CD4-positive, alpha-beta memory T cell (primary cell): Measurements from ENCODE around the gene CYP2F1. TPM values are rescaled to one million over a fixed set of nuclear protein-coding genes. Genes with fewer than 3 reads are reported as not detected.

ENCODE experiments used
- CTCF ChIA-PET: fragments of 350-600 bp; sonication (Branson Sonifier 250); formaldehyde crosslinking; loops from one replicate; lab custom pipeline; 2021; ENCODE audit warnings: inconsistent platforms; ENCODE audit not compliant: partially characterized antibody; lab: Charles Lee
- POLR2A ChIA-PET: fragments of 350-600 bp; sonication (Branson Sonifier 250); formaldehyde crosslinking; loops from one replicate; lab custom pipeline; 2021; ENCODE audit not compliant: partially characterized antibody; lab: Charles Lee
- DNase-seq, 5 donors: peaks; one replicate each; pipeline versions ENCODE4 v3.0.0 to v3.0.0-alpha.2; 2020 to 2022; ENCODE audit warnings: mixed read lengths in 1 of 5
- H3K27ac ChIP-seq: one replicate; pipeline ENCODE4 v1.7.0; 2013; ENCODE audit warnings: low read depth, low read length
- H3K27me3 ChIP-seq: 2 replicates; pipeline ENCODE4 v1.7.0; 2013; ENCODE audit warnings: mild to moderate bottlenecking, low read length, moderate library complexity; ENCODE audit not compliant: insufficient read depth
- H3K36me3 ChIP-seq: 2 replicates; pipeline ENCODE4 v1.7.0; 2013; ENCODE audit warnings: mild to moderate bottlenecking, low read length, moderate library complexity; ENCODE audit not compliant: insufficient read depth
- H3K4me1 ChIP-seq: 2 replicates; pipeline ENCODE4 v1.7.0; 2013; ENCODE audit warnings: mild to moderate bottlenecking, low read length, moderate library complexity; ENCODE audit not compliant: insufficient read depth
- H3K4me3 ChIP-seq, 2 donors: one replicate each; pipeline ENCODE4 v1.7.0; 2013; ENCODE audit warnings: low read length in 2 of 2, mild to moderate bottlenecking in 1 of 2
- H3K9me3 ChIP-seq, 2 donors: one replicate each; pipeline ENCODE4 v1.7.0; 2013; ENCODE audit warnings: low read length in 2 of 2, control low read depth in 1 of 2; ENCODE audit not compliant: control insufficient read depth in 1 of 2
- H3K27ac Mint-ChIP-seq, 7 donors: one replicate each; pipeline ENCODE4 v1.8.0; 2020 to 2021; ENCODE audit warnings: mixed read lengths in 7 of 7, mild to moderate bottlenecking in 6 of 7, inconsistent platforms in 3 of 7, moderate library complexity in 3 of 7
- H3K27me3 Mint-ChIP-seq, 2 donors: one replicate each; pipeline ENCODE4 v1.8.0; 2020 to 2021; ENCODE audit warnings: mixed read lengths in 2 of 2
- H3K36me3 Mint-ChIP-seq, 2 donors: one replicate each; pipeline ENCODE4 v1.8.0; 2020 to 2021; ENCODE audit warnings: mixed read lengths in 2 of 2, inconsistent platforms in 1 of 2, mild to moderate bottlenecking in 1 of 2
- H3K4me1 Mint-ChIP-seq, 4 donors: one replicate each; pipeline ENCODE4 v1.8.0; 2020 to 2021; ENCODE audit warnings: mixed read lengths in 4 of 4, mild to moderate bottlenecking in 1 of 4
- H3K4me3 Mint-ChIP-seq, 8 donors: one replicate each; pipeline ENCODE4 v1.8.0; 2020 to 2021; ENCODE audit warnings: mixed read lengths in 8 of 8, mild to moderate bottlenecking in 7 of 8, moderate library complexity in 6 of 8, inconsistent platforms in 3 of 8
- H3K9me3 Mint-ChIP-seq, 8 donors: one replicate each; pipeline ENCODE4 v1.8.0; 2020 to 2021; ENCODE audit warnings: mixed read lengths in 8 of 8, mild to moderate bottlenecking in 5 of 8, inconsistent platforms in 3 of 8, moderate library complexity in 1 of 8
- intact Hi-C: fragments of 100-400 bp; cut with micrococcal nuclease; formaldehyde crosslinking; loops from one replicate; pipeline ENCODE4 v1.15.1; 2023
- polyA plus RNA-seq, 2 donors: library from polyadenylated mRNA; unstranded; fragments of 300-500 nt; fragmentation: Illumina TruSeq; gene quantifications; one replicate each; pipeline ENCODE4 v1.2.3, GENCODE V29; 2021
- total RNA-seq, 2 experiments: library from RNA; stranded (reverse); gene quantifications; one replicate each; pipeline ENCODE4 v1.2.3, GENCODE V29; 2021

CYP2F1 gene
- total and polyA plus RNA-seq, 4 experiments from 2014 or later = not detected

DNA sequence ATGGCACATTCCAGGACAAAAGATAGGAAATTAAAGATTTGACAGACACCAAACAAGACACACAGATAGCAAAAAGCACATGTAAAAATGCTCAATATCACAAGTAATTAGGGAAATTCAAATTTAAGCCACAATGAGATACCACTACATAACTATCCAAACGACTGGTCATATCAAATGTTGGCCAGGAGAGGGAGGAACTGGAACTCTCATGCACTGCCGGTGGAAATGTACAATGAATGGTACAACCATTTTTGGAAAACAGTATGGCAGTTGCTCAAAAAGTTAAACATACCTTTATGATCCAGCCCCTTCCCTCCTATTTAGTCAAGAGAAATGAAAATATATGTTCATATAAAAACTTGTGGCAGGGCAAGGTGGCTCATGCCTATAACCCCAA is 42.0 kb downstream of the CYP2F1 start:
- Histone ChIP-seq H3K27me3 (no peaks in the 10 kb centered on the region), H3K9me3 (peaks cover 0 to 4% of the 10 kb centered on the region in 2 donors), H3K4me3 (no peak overlapping the region), H3K36me3 (no peaks in the 10 kb centered on the region), H3K27ac (no peak overlapping the region), H3K4me1 (no peaks in the 10 kb centered on the region)
- ChIA-PET CTCF (no interaction called here), POLR2A (no interaction called here)
- Mint-ChIP-seq H3K36me3 (no peaks in the 10 kb centered on the region), H3K4me1 (no peaks in the 10 kb centered on the region), H3K27me3 (peaks cover 0 to 2% of the 10 kb centered on the region in 2 donors), H3K4me3 (no peak overlapping the region), H3K27ac (no peak overlapping the region), H3K9me3 (peaks cover 0 to 2% (median 0%) of the 10 kb centered on the region in 8 donors)
- intact Hi-C loops = no loop called here
- no peak for DNase-seq

DNA sequence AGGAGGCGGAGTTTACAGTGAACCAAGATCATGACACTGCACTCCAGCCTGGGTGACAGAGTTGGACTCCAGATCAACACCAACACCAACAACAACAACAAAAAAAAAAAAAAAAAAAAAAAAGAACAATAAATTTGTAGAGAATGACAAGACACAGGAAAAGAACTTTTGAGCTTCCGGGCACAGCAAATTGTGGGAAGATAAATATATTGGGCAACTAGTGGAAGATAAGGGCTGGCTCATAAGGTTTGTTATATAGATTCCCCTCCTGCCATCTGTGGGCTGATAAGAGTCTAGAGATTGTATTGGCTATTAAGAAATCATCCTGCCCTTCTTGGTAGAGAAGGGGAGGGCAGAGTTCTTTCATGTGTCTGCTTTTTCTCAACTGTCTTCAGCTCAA is 45.6 kb downstream of the CYP2F1 start:
- Mint-ChIP-seq H3K4me1 (no peaks in the 10 kb centered on the region), H3K4me3 (no peak overlapping the region), H3K27me3 (no peaks in the 10 kb centered on the region), H3K9me3 (peaks cover 0 to 2% (median 0%) of the 10 kb centered on the region in 8 donors), H3K36me3 (no peaks in the 10 kb centered on the region), H3K27ac (no peak overlapping the region)
- intact Hi-C loops = no loop called here
- no peak for DNase-seq
- H3K27ac ChIP-seq = no peak overlapping the region
- H3K9me3 ChIP-seq = peaks cover 0 to 4% of the 10 kb centered on the region in 2 donors
- H3K4me1 ChIP-seq = no peaks in the 10 kb centered on the region
- ChIA-PET CTCF (interaction anchor here (1.0 kb wide), 1 partner anchor 16 kb away, joined by 4 read pairs; no protein-coding TSS in a partner anchor), POLR2A (no interaction called here)
- H3K27me3 ChIP-seq = no peaks in the 10 kb centered on the region
- no peak overlapping the region for H3K4me3 ChIP-seq
- no peaks in the 10 kb centered on the region for H3K36me3 ChIP-seq

DNA sequence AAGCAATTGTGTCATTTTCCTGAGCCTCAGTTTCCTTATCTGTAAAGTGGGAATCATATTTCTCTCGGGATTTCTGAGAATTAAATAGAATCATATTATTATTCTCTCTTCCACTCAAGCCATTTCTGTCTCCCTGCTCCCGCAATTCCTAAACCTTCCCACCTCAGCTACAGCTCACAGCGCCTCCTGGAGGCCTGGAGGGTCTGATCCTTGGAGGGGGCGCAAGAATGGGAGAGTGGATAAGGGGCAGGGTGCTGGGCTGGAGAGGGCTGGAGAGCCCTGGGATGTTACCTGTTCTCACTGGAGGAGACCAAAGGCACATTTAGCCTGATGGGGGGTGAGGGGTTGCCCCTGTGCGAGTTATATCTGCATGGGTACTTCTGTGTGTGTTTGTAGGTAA is 47.7 kb downstream of the CYP2F1 start:
- ChIA-PET CTCF (interaction anchor here (1.1 kb wide), 1 partner anchor 17 kb away, joined by 3 read pairs; no protein-coding TSS in a partner anchor), POLR2A (no interaction called here)
- no peak overlapping the region for H3K27ac ChIP-seq
- no peaks in the 10 kb centered on the region for H3K4me1 ChIP-seq
- H3K27me3 ChIP-seq = no peaks in the 10 kb centered on the region
- no peak overlapping the region for H3K4me3 ChIP-seq
- no peak for DNase-seq
- Mint-ChIP-seq H3K4me3 (no peak overlapping the region), H3K27ac (no peak overlapping the region), H3K36me3 (no peaks in the 10 kb centered on the region), H3K4me1 (no peaks in the 10 kb centered on the region), H3K27me3 (no peaks in the 10 kb centered on the region), H3K9me3 (no peaks in the 10 kb centered on the region)
- no peaks in the 10 kb centered on the region for H3K36me3 ChIP-seq
- intact Hi-C loops = no loop called here
- H3K9me3 ChIP-seq = no peaks in the 10 kb centered on the region

DNA sequence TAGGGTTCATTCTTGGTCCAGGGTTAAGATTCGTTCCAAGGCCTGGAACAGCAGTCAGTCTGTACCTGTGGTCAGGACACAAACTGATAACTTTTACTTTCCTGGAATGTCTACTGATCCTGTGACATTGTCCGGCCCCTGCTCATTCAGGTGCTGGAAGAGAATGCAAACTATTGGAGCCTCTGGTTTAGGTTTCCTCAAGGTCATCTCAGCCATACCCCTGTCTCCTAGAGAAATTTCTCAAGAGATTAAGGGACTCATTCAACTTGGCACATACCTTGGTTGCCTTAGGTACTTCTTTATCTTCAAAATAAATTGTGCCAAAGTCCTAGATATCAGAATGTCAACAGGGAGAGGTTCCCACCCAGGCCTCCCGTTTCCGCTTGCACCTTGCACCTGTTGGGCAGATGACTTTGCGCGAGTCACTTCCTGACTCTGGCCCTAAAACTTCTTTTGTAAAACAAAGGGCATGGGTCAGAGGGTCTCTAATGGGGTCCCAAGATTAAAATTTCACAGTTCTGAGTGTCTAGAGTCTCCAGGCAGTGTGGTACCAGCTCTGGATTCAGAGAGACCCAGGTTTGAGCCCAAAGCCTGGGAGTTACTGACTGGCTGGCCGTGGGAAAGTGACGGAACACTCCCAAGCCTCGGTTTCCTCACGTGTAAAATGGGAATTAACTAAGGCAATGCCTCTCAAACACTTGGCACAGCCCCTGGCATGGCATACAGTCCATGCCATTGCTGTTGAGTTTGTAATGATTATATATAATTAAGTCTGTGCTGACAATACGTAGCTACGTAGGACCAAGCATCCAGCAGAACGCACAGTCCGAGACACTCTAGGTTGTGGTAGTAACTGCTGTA is 52.9 kb downstream of the CYP2F1 start:
- Histone ChIP-seq H3K27ac (no peak overlapping the region), H3K4me3 (no peak overlapping the region), H3K4me1 (no peaks in the 10 kb centered on the region), H3K27me3 (no peaks in the 10 kb centered on the region), H3K36me3 (no peaks in the 10 kb centered on the region), H3K9me3 (no peaks in the 10 kb centered on the region)
- Mint-ChIP-seq H3K4me1 (peaks cover 0 to 1% (median 0%) of the 10 kb centered on the region in 4 donors), H3K27me3 (peaks cover 0 to 2% of the 10 kb centered on the region in 2 donors), H3K27ac (peak overlapping the region in 1 of 7 donors; percentile 4), H3K36me3 (no peaks in the 10 kb centered on the region), H3K9me3 (no peaks in the 10 kb centered on the region), H3K4me3 (no peak overlapping the region)
- ChIA-PET CTCF (no interaction called here), POLR2A (no interaction called here)
- intact Hi-C loops = no loop called here
- no peak for DNase-seq

DNA sequence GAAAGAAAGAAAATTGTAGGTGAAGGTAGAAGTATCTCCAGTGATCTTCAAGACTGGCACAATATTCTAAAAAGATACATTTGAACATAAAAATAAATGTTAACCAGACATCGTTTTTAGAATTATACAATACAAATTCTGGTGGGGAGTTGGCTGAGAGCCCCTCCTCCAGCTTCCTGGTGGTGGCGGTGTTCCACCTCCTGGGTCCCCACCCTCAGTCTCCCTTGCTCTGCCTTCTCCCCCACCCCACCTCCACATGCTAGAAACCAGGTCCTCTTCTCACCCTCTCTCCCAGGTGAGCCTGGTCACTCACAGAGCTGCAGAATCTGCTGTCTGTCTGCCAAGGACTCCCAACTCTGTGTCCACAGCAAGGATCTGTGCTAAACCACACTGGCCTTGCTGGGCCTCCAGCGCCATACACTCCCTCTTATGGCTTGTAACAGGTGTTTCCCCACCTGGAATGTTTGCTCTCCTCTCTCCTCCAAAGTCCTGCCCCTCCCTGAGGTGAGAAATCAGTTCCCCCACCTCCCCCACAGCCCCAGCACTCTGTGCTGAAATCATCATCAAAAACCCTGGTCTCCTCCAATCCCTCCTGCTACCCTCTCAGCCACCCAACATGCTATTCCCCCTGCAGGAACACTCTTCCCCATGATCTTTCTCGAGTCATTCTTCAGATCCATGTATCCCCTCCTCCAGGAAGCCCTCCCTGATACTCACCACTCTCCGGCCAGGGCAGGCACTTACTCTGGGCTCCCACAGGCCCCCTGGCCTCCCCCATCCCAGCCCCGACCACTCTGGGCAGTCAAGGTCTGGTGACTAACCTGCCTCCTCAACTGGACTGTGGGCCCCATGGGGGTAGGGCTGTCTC is 58.3 kb downstream of the CYP2F1 start:
- DNase-seq = no peak
- H3K36me3 Mint-ChIP-seq = no peaks in the 10 kb centered on the region
- H3K4me1 Mint-ChIP-seq = peaks cover 7 to 20% (median 10%) of the 10 kb centered on the region in 4 donors
- Histone ChIP-seq H3K27ac (no peak overlapping the region), H3K4me1 (peaks cover 17% of the 10 kb centered on the region), H3K36me3 (no peaks in the 10 kb centered on the region), H3K27me3 (no peaks in the 10 kb centered on the region), H3K9me3 (no peaks in the 10 kb centered on the region), H3K4me3 (no peak overlapping the region)
- H3K27me3 Mint-ChIP-seq = peaks cover 0 to 2% of the 10 kb centered on the region in 2 donors
- ChIA-PET CTCF (interaction anchor here (0.7 to 0.8 kb wide), 2 partner anchors 32 to 398 kb away, joined by 3 read pairs; no protein-coding TSS in a partner anchor), POLR2A (no interaction called here)
- no peak overlapping the region for H3K4me3 Mint-ChIP-seq
- H3K27ac Mint-ChIP-seq = peak overlapping the region in 2 of 7 donors; percentile 9 to 32
- H3K9me3 Mint-ChIP-seq = no peaks in the 10 kb centered on the region
- intact Hi-C loops = no loop called here

DNA sequence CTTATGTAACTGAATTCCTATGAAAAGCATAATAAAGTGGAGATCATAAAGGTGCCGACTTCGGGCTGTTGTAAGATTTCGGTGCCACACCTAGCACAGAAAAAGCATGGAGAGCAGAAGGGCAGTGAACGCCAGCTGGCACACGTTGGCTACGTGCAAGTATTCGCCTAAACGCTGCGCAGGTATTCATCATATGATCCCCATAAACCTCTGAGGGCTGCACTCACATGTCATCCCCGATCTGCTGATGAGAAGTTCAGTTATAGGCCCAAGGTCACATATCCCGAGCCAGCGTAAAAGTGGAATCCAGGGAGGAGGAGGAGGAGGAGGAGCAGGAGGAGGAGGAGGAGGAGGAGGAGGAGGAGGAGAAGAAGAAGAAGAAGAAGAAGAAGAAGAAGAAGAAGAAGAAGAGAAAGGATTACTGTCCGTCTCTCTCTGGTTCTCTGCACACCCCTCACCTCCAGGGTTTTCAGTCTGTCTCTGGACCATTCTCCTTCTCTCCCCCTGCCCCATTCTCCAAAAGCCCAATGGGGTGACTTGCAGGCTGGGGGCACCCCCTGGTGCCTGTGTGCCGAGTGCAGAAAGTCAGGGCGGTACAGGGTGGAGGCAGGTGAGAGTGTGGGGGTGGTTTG is 60.2 kb downstream of the CYP2F1 start:
- H3K27me3 ChIP-seq = no peaks in the 10 kb centered on the region
- no peaks in the 10 kb centered on the region for H3K36me3 Mint-ChIP-seq
- intact Hi-C loops = no loop called here
- H3K36me3 ChIP-seq = no peaks in the 10 kb centered on the region
- no peak overlapping the region for H3K4me3 Mint-ChIP-seq
- DNase-seq = no peak
- CTCF ChIA-PET = no interaction called here
- H3K4me1 ChIP-seq = peaks cover 17% of the 10 kb centered on the region
- POLR2A ChIA-PET = no interaction called here
- H3K27ac ChIP-seq = no peak overlapping the region
- H3K4me3 ChIP-seq = no peak overlapping the region
- no peaks in the 10 kb centered on the region for H3K9me3 Mint-ChIP-seq
- H3K27me3 Mint-ChIP-seq = no peaks in the 10 kb centered on the region
- H3K4me1 Mint-ChIP-seq = peaks cover 6 to 20% (median 10%) of the 10 kb centered on the region in 4 donors
- no peaks in the 10 kb centered on the region for H3K9me3 ChIP-seq
- peak overlapping the region in 2 of 7 donors; percentile 13 to 51 for H3K27ac Mint-ChIP-seq
